BLaER1 (cell line): Measurements from ENCODE around the gene SDC3.
A peak's percentile ranks its signal among the peaks of the same experiment; 100 is the strongest.

Experiments used
- H3K27ac ChIP-seq: shearing (Covaris generic); formaldehyde crosslinking; 2 replicates; pipeline ENCODE4 v1.8.1; 2022
- H3K27me3 ChIP-seq: shearing (Covaris generic); formaldehyde crosslinking; 2 replicates; pipeline ENCODE4 v1.8.1; 2022
- H3K36me3 ChIP-seq: shearing (Covaris generic); formaldehyde crosslinking; 2 replicates; pipeline ENCODE4 v1.8.1; 2022
- H3K4me1 ChIP-seq: shearing (Covaris generic); formaldehyde crosslinking; 2 replicates; pipeline ENCODE4 v1.8.1; 2022
- H3K4me2 ChIP-seq: shearing (Covaris generic); formaldehyde crosslinking; 2 replicates; pipeline ENCODE4 v1.8.1; 2022
- H3K4me3 ChIP-seq: shearing (Covaris generic); formaldehyde crosslinking; 2 replicates; pipeline ENCODE4 v1.8.1; 2022
- H3K9ac ChIP-seq: shearing (Covaris generic); formaldehyde crosslinking; 2 replicates; pipeline ENCODE4 v1.8.1; 2022
- H3K9me3 ChIP-seq: shearing (Covaris generic); formaldehyde crosslinking; 2 replicates; pipeline ENCODE4 v1.8.1; 2022
- H4K20me1 ChIP-seq: shearing (Covaris generic); formaldehyde crosslinking; 2 replicates; pipeline ENCODE4 v1.8.1; 2022
- Cebpa-rat ChIP-seq: shearing (Covaris generic); IDR thresholded peaks from 2 replicates; pipeline ENCODE4 v1.8.1; 2022

SDC3 gene

GRCh38 chr1:30830537-30830936 lies 78.0 kb downstream of the SDC3 start:
- Histone ChIP-seq H3K4me1 (no peaks in the 10 kb centered on the region), H3K27me3 (peaks cover 22% of the 10 kb centered on the region), H3K36me3 (no peaks in the 10 kb centered on the region), H3K9me3 (no peaks in the 10 kb centered on the region), H3K9ac (no peak overlapping the region), H3K4me3 (no peak overlapping the region), H3K27ac (no peak overlapping the region), H4K20me1 (0 out of 2 replicates have a peak, but pooled peaks cover under 1% of the 10 kb centered on the region), H3K4me2 (no peak overlapping the region)
- TF ChIP-seq Cebpa-rat, result no peak

DNA sequence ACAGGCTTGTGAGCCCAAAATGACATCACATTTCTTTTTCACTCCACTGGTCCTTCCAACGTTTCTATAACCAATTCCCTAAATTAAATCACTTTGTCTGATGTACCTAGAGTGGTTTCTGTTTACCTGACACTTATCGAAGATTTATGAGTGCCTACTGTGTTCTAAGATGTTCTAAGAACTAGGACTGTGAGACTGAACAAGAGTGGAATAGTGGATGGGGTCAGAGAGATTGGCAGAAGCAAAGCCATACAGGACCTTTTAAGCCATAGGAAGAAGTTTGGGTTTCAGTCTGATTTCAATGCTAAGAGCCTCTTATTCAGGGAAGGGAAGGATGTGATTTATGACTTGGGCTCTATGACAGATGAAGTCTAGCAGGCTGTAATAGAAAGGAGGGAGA lies 78.7 kb downstream of the SDC3 start:
- Histone ChIP-seq H3K9ac (no peak overlapping the region), H3K36me3 (no peaks in the 10 kb centered on the region), H3K4me3 (no peak overlapping the region), H3K27me3 (peaks cover 28% of the 10 kb centered on the region), H3K27ac (no peak overlapping the region), H3K9me3 (no peaks in the 10 kb centered on the region), H4K20me1 (0 out of 2 replicates have a peak, but pooled peaks cover 7% of the 10 kb centered on the region), H3K4me2 (no peak overlapping the region), H3K4me1 (no peaks in the 10 kb centered on the region)
- no peak for TF ChIP-seq Cebpa-rat

DNA sequence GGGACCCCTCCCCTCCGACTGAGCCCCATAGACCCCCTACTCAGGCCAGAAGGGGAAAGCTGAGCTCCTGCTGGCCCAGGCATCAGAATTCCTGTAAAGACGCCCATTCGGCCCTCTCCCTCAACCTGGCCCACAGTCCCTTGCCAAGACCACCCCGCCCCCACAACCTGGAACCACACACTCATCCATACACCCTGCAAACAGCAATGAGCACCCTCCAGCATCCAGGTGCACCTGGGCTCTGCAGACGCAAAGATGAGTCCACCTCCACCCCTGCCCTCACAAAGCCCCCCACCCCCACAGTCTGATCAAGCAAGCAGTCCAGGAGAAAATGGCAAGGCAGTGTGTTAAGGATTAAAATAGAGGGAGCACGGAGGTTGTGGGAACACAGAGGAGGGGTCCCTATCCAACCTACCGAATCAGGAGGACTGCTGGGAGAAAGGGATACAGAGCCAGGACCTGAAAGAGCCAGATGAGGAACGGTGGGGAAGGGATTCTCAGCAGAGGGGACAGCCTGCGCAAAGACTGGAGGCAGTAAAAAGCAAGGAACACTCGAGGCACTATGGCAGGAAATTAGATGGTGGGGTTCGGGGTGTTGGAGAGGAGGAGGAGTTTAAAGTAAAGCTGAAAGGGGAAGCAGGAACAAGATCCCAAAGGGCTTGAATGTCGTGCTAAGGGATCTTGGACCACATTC lies 83.7 kb downstream of the SDC3 start:
- H3K9ac ChIP-seq, result no peak overlapping the region
- H3K4me1 ChIP-seq, result peaks cover 16% of the 10 kb centered on the region
- H3K9me3 ChIP-seq, result no peaks in the 10 kb centered on the region
- H3K27me3 ChIP-seq, result peaks cover 74% of the 10 kb centered on the region
- H3K27ac ChIP-seq, result no peak overlapping the region
- peaks cover 43% of the 10 kb centered on the region for H4K20me1 ChIP-seq
- H3K4me3 ChIP-seq, result 0 out of 2 replicates have a peak overlapping the region, but pooled peaks have one; percentile 56
- H3K36me3 ChIP-seq, result no peaks in the 10 kb centered on the region
- TF ChIP-seq Cebpa-rat, result no peak
- peak overlapping the region; percentile 78 for H3K4me2 ChIP-seq

DNA sequence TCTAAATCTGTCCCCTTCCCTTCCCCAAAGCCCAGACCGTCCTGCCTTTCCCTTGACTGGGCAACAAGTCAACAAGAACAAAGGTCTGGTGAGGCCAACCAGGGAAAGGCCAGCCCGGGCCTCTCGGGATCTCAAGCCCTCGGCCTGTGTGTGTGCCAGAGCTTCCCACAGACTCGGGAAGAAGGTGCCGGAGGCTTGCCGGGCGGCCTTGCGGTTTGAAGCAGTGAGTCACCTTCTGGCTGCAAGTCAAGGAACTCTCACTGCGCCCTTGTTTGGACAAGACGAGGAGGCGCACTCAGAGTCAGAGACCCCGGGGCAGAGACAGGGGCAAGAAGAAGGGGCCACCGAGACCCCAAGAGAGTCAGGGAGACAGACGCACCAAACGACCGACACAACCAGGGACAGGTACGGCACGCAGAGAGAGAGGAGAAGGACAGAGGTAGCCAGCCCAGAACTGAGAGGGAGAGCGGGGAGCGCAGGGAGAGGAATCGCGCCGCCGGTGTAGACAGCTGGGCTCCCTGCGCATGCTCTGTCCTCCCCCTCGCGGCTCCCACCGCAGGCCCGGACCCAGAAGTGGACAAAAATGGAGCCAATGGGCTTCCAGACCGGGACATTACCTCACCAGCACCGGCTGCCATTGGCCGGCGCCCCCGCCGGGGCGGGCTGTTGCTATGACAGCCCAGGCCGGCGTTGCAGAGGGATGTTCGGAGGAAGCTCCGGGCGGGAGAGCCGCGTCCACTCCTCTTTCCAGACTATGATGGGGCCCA lies 84.4 kb downstream of the SDC3 start:
- Histone ChIP-seq H3K9me3 (no peaks in the 10 kb centered on the region), H4K20me1 (peaks cover 47% of the 10 kb centered on the region), H3K36me3 (no peaks in the 10 kb centered on the region), H3K27me3 (peaks cover 77% of the 10 kb centered on the region), H3K4me3 (peak overlapping the region; percentile 56), H3K9ac (no peak overlapping the region), H3K4me1 (peaks cover 16% of the 10 kb centered on the region), H3K4me2 (peak overlapping the region; percentile 78), H3K27ac (no peak overlapping the region)
- no peak for TF ChIP-seq Cebpa-rat

GRCh38 chr1:30823627-30823968 lies 85.0 kb downstream of the SDC3 start:
- TF ChIP-seq Cebpa-rat, result no peak
- H3K9me3 ChIP-seq, result no peaks in the 10 kb centered on the region
- peaks cover 47% of the 10 kb centered on the region for H4K20me1 ChIP-seq
- H3K4me2 ChIP-seq, result peak overlapping the region; percentile 78
- H3K4me3 ChIP-seq, result peak overlapping the region; percentile 56
- H3K9ac ChIP-seq, result no peak overlapping the region
- no peak overlapping the region for H3K27ac ChIP-seq
- H3K36me3 ChIP-seq, result no peaks in the 10 kb centered on the region
- peaks cover 16% of the 10 kb centered on the region for H3K4me1 ChIP-seq
- peaks cover 83% of the 10 kb centered on the region for H3K27me3 ChIP-seq

DNA sequence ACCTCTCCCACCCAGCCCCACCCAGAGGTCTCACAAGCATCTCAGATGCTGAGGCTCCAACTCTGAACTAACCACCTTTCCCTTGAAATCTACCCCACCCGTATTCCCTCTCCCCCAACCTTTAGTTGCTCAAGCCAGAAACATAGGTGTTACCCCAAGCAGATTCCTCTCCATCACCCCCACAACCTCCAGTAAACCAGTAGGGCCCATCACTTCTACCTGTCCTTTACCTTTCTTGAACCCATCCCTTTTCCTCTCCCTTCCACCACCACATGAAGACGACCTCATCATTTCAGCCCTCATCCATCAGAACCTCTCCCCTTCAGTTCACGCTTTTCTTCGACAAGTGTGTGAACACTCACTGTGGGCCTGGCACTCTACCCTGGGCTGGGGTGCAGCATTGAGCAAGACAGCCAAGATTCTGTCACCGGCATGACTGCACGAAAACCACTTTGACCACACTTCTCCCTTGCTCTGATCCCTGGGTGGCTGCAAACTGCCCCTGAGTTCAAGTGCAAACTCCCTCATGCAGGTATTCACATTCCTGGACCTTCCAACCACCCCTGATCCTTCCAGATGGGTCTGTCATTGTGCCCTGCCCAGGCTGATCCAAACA lies 85.5 kb downstream of the SDC3 start:
- H3K36me3 ChIP-seq, result no peaks in the 10 kb centered on the region
- peak overlapping the region; percentile 78 for H3K4me2 ChIP-seq
- no peak overlapping the region for H3K4me3 ChIP-seq
- peaks cover 88% of the 10 kb centered on the region for H3K27me3 ChIP-seq
- H4K20me1 ChIP-seq, result peaks cover 47% of the 10 kb centered on the region
- peaks cover 16% of the 10 kb centered on the region for H3K4me1 ChIP-seq
- H3K9ac ChIP-seq, result no peak overlapping the region
- no peak overlapping the region for H3K27ac ChIP-seq
- no peaks in the 10 kb centered on the region for H3K9me3 ChIP-seq
- no peak for TF ChIP-seq Cebpa-rat

GRCh38 chr1:30822006-30822405 lies 86.6 kb downstream of the SDC3 start:
- peaks cover 92% of the 10 kb centered on the region for H3K27me3 ChIP-seq
- no peak overlapping the region for H3K4me3 ChIP-seq
- H3K4me2 ChIP-seq, result no peak overlapping the region

GRCh38 chr1:30820299-30820698 lies 88.3 kb downstream of the SDC3 start:
- no peak for TF ChIP-seq Cebpa-rat
- no peak overlapping the region for H3K4me3 ChIP-seq
- H3K36me3 ChIP-seq, result no peaks in the 10 kb centered on the region
- no peaks in the 10 kb centered on the region for H3K9me3 ChIP-seq
- H3K9ac ChIP-seq, result no peak overlapping the region
- no peak overlapping the region for H3K4me2 ChIP-seq
- H3K27ac ChIP-seq, result no peak overlapping the region
- peaks cover 25% of the 10 kb centered on the region for H3K4me1 ChIP-seq
- peaks cover 92% of the 10 kb centered on the region for H3K27me3 ChIP-seq
- H4K20me1 ChIP-seq, result peaks cover 63% of the 10 kb centered on the region

More at GRCh38 chr1:30822006-30822405, 86.6 kb downstream of the SDC3 start:
- H3K4me1 ChIP-seq, result peaks cover 16% of the 10 kb centered on the region
- no peaks in the 10 kb centered on the region for H3K36me3 ChIP-seq
- peaks cover 50% of the 10 kb centered on the region for H4K20me1 ChIP-seq
- H3K27ac ChIP-seq, result no peak overlapping the region
- no peaks in the 10 kb centered on the region for H3K9me3 ChIP-seq
- no peak for TF ChIP-seq Cebpa-rat
- no peak overlapping the region for H3K9ac ChIP-seq
